GM18909 (cell line): ENCODE measurements around the gene EIF3L.
A peak's percentile ranks its signal among the peaks of the same experiment; 100 is the strongest.

Source experiments
- ATAC-seq: cut with Tn5 transposase; IDR thresholded peaks from one replicate; pipeline ENCODE4 v1.9.1; 2021; ENCODE audit warnings: mild to moderate bottlenecking; ENCODE audit not compliant: unreplicated experiment, poor library complexity

EIF3L gene

GRCh38 chr22:37924386-37925065 is 75.3 kb downstream of the EIF3L start:
- ATAC-seq, result no peak

GRCh38 chr22:37925330-37925729 is 76.1 kb downstream of the EIF3L start:
- no peak for ATAC-seq

- no peak for ATAC-seq
These were observed 76.5 kb downstream of the EIF3L start for GRCh38 chr22:37925767-37926166.

GRCh38 chr22:37926358-37926757 is 77.1 kb downstream of the EIF3L start:
- no peak for ATAC-seq

GRCh38 chr22:37926771-37927636 is 77.8 kb downstream of the EIF3L start:
- ATAC-seq, result no peak

- no peak for ATAC-seq
These were observed 78.4 kb downstream of the EIF3L start for GRCh38 chr22:37927637-37927936.

GRCh38 chr22:37929390-37929789 is 80.2 kb downstream of the EIF3L start:
- ATAC-seq, result no peak

GRCh38 chr22:37930270-37930951 is 81.2 kb downstream of the EIF3L start:
- ATAC-seq, result no peak

GRCh38 chr22:37930952-37931440 is 81.8 kb downstream of the EIF3L start:
- ATAC-seq, result no peak

- no peak for ATAC-seq
These were observed 82.7 kb downstream of the EIF3L start for GRCh38 chr22:37931893-37932389.

GRCh38 chr22:37932401-37932800 is 83.2 kb downstream of the EIF3L start:
- ATAC-seq, result no peak

- no peak for ATAC-seq
These were observed 83.8 kb downstream of the EIF3L start for GRCh38 chr22:37932821-37933578.

- peak; percentile 76 for ATAC-seq
These were observed 84.6 kb downstream of the EIF3L start for GRCh38 chr22:37933711-37934376.
